ENCODE data around the gene PSME2.
A peak's percentile ranks its signal among the peaks of the same experiment; 100 is the strongest.

The PSME2 gene

DNA sequence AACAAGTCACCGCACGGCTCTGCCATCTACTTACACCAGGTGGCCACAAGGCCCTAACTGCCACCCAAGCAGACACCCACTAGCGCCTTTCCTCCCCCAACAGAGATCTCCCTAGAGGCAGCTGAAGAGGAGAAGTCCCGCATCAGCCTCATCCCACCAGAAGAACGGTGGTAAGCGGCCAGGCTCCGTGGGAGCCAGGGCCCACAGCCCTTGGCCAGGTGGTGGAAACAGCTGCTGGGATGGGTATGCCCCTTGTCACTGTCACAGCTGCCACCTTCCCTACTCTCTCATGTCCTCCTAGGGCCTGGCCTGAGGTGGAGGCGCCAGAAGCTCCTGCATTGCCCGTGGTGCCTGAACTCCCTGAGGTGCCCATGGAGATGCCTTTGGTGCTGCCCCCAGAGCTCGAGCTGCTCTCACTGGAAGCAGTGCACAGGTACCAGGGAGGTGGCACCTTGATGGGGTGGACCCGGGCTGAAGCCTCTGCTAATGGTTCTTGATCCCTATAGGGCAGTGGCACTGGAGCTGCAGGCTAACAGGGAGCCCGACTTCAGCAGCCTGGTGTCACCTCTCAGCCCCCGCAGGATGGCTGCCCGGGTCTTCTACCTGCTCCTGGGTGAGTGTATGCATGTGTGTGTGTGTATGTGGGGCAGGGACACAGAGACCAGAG lies 33.0 kb upstream of the PSME2 start:
- no peak for DNase-seq (ENCODE audit: low read depth)

DNA sequence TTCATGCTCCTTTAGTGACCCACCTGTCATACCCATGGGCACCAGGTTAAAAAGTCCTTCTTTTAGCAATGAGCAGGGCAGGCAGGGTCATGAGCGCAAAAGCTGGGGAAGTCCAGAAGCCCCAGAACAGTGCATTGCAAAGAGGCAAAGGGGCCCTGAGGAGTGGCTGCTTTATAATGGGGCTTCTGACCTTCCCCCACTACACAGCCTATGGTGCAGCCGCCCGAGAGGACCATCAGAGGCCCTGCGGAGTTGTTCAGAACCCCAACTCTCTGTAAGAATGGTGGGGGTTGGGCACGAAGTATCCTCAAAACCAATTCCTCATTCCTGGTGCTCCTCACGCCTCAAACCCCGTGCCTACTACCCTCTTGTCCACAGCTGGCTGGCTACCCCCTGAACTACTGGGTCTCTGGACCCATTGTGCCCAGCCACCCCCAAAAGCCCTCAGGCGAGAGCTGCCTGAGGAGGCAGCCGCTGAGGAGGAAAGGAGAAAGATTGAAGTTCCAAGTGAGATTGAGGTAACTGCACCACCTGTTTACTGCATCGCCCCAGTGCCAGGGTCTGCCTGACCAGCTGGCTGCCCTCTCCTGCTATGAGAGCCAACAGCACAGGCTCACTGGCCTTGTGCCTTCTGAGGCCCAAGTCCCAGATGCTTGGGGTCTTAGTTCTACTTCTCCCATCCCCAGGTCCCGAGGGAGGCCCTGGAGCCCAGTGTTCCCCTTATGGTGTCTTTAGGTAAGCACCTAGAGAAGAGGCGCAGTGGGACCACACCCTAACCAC lies 32.2 kb upstream of the PSME2 start:
- no peak for DNase-seq (ENCODE audit: low read depth)

DNA sequence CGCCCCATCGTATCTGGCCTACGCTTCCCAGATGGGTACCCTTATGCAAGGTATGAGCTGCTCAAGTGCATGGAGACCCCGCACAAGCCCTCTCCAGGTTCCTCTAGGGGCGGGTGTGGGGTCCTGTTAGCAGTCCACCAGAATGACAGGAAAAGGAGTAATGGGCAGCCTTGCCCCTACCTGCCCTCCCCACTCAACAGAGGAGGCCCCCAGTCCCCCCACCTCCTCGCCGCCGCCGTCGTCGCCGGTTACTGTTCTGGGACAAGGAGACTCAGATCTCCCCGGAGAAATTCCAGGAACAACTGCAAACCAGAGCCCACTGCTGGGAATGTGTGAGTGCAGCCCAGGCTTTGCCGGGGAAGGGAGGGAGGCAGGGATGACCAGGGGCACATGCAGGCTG lies 31.5 kb upstream of the PSME2 start:
- DNase-seq (ENCODE audit: low read depth), result no peak

GRCh38 chr14:24177041-24177825 lies 30.8 kb upstream of the PSME2 start:
- no peak for DNase-seq (ENCODE audit: low read depth)

GRCh38 chr14:24176599-24176998 lies 30.2 kb upstream of the PSME2 start:
- no peak for DNase-seq (ENCODE audit: low read depth)

DNA sequence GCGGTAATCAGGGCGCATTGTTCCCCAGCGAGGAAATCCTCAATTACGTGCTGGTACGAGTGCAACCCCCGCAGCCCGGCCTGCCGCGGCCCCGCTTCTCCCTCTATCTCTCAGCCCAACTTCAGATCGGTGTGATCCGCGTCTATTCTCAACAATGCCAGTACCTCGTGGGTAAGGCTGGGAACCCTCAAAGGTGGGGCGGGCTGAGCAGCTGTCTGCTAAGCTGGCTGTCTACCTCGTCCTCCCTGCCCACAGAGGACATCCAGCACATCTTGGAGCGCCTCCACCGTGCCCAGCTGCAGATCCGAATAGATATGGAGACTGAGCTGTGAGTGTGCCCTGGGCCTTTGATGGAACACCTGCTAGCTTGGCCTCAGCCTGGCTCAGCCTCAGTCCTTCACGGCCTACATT lies 26.5 kb upstream of the PSME2 start:
- DNase-seq (ENCODE audit: low read depth), result no peak

GRCh38 chr14:24172261-24172860 lies 26.0 kb upstream of the PSME2 start:
- no peak for DNase-seq (ENCODE audit: low read depth)

DNA sequence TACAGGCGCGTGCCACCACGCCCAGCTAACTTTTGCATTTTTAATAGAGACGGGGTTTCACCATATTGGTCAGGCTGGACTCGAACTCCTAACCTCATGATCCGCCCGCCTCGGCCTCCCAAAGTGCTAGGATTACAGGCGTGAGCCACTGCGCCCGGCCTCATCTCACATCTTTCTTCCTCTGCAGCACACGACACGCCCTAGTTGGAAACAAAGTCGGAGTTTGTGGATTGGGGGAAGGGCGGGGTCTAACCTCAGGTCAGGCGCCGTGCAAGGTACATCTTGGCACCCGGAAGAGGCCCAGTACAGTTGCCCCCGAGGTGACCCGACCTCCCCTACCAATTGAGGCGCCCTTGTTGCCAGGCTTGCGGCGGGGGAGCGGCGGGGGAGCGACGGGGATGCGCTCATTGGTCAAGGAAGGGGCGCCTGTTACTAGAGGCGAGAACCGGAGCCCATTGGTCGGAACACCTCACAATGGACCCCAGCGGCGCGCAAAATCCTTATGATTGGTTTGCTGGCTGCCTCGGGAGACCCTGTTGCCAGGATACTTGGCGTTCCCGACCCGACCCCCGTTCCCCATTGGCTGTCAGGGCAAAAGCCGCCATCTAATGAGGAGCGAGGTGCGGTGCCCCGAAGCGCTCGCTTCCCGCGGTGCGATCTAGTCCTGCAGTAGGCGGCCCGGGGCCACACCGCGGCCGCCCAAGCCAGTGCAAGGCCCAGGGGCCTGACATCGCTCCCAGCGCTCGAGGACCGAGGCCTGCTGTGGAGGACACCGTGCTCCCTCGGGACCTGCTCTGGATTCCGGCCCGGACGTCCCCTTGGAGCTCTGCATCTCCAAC lies 25.2 kb upstream of the PSME2 start, which contains the start of gene REC8:
Gene REC8 (plus strand): TSS at position 659 of the 839 bp plus-strand sequence. CDS start 473 bp downstream, outside the sequence.
- DNase-seq (ENCODE audit: low read depth), result peak; percentile 99

- no peak for DNase-seq (ENCODE audit: low read depth)
Observed at GRCh38 chr14:24167469-24168114, 21.2 kb upstream of the PSME2 start.

DNA sequence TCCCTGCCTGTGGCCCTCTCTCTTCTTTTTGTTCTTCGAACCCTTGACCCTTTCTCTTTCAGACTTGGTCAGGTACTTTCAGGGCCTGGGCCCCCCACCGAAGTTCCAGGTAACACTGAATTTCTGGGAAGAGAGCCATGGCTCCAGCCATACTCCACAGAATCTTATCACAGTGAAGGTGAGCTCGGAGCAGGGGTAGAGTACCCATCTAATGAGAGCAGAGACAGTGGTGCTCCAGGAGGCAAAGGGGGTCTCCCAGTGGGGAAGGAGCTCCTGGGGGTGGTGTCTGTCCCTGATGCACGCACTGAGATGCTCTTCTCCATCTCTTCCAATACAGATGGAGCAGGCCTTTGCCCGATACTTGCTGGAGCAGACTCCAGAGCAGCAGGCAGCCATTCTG lies 19.4 kb upstream of the PSME2 start:
- DNase-seq (ENCODE audit: low read depth), result no peak

DNA sequence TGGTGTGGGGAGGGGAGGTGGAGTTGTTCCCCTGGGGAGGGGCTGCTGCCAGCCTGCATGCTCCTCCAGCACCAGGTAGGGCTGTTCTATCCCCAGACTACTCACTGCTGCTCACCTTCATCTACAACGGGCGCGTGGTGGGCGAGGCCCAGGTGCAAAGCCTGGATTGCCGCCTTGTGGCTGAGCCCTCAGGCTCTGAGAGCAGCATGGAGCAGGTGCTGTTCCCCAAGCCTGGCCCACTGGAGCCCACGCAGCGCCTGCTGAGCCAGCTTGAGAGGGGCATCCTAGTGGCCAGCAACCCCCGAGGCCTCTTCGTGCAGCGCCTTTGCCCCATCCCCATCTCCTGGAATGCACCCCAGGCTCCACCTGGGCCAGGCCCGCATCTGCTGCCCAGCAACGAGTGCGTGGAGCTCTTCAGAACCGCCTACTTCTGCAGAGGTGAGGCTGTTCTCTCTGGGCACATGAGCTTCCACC lies 18.1 kb upstream of the PSME2 start:
- DNase-seq (ENCODE audit: low read depth), result no peak

DNA sequence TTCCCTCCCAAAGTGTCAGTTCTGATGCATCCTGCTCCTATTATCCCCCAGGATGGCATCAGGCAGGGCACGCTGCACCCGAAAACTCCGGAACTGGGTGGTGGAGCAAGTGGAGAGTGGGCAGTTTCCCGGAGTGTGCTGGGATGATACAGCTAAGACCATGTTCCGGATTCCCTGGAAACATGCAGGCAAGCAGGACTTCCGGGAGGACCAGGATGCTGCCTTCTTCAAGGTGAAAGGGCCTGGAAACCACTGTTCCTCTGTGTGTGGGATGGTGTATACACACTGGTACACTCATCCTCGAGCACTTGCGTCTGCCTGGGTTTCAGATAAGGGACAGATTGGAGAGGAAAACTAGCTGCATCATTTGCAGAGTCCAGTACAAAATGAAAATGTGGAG lies 15.7 kb upstream of the PSME2 start:
- peak; percentile 92 for DNase-seq (ENCODE audit: low read depth)

GRCh38 chr14:24160850-24161804 lies 14.7 kb upstream of the PSME2 start, which contains the start of gene IRF9:
TSS of gene IRF9 (plus strand) at chr14:24161265. CDS start at chr14:24162145, 880 bp downstream.
- DNase-seq (ENCODE audit: low read depth), result peak; percentile 90

DNA sequence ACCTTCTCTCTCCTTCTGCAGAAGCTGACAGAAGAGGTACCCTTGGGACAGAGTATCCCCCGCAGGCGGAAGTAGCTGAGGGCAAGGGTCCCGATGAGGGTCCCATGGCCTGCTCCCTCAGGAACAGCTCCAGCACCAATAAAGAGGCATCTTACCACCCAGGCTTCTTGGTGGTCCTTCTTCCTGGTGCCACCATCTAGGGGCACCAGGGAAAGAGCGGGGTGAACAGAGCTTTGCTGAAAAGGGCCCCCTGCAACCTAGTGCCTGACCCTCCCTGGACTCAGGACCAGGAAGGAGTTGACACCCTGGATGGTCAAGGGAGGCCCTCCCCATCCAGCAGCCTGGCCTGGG lies 14.1 kb upstream of the PSME2 start:
- no peak for DNase-seq (ENCODE audit: low read depth)

GRCh38 chr14:24159777-24160498 lies 13.5 kb upstream of the PSME2 start:
- DNase-seq (ENCODE audit: low read depth), result no peak

GRCh38 chr14:24157331-24157730 lies 10.9 kb upstream of the PSME2 start:
- DNase-seq (ENCODE audit: low read depth), result no peak

GRCh38 chr14:24156840-24157239 lies 10.4 kb upstream of the PSME2 start:
- DNase-seq (ENCODE audit: low read depth), result no peak

GRCh38 chr14:24155100-24155499 lies 8.7 kb upstream of the PSME2 start:
- no peak for DNase-seq (ENCODE audit: low read depth)

Measured in amniotic epithelial cell (primary cell).